H9 (cell line): ENCODE data around the gene CPA2. TPM values are rescaled to one million over a fixed set of nuclear protein-coding genes. Genes with fewer than 3 reads are reported as not detected.

Experiments used
- DNase-seq: peaks from one replicate; pipeline ENCODE4 v3.0.0-alpha.2; 2017
- H2AFZ ChIP-seq: one replicate; pipeline ENCODE4 v1.6.1; 2013; ENCODE audit warnings: mild to moderate bottlenecking, low read length, control low read depth, moderate library complexity
- H2AK5ac ChIP-seq: 2 replicates; pipeline ENCODE4 v1.6.1; 2013; ENCODE audit warnings: low read length, control low read depth, mixed read lengths; ENCODE audit not compliant: insufficient read length
- H2BK120ac ChIP-seq: one replicate; pipeline ENCODE4 v1.6.1; 2013; ENCODE audit warnings: low read depth, mild to moderate bottlenecking, low read length, control low read depth, inconsistent platforms; ENCODE audit not compliant: poor library complexity, severe bottlenecking
- H2BK12ac ChIP-seq: 2 replicates; pipeline ENCODE4 v1.6.1; 2013; ENCODE audit warnings: low read length, control low read depth, mixed read lengths, low read depth; ENCODE audit not compliant: insufficient read length
- H2BK15ac ChIP-seq: 2 replicates; pipeline ENCODE4 v1.6.1; 2013; ENCODE audit warnings: low read depth, low read length, control low read depth
- H2BK20ac ChIP-seq: one replicate; pipeline ENCODE4 v1.6.1; 2013; ENCODE audit warnings: low read depth, mild to moderate bottlenecking, low read length, control low read depth, inconsistent platforms; ENCODE audit not compliant: poor library complexity, severe bottlenecking
- H2BK5ac ChIP-seq: 2 replicates; pipeline ENCODE4 v1.6.1; 2013; ENCODE audit warnings: low read length, control low read depth, mixed read lengths; ENCODE audit not compliant: insufficient read length
- H3K14ac ChIP-seq: 2 replicates; pipeline ENCODE4 v1.6.1; 2013; ENCODE audit warnings: low read length, control low read depth; ENCODE audit not compliant: insufficient read depth
- H3K18ac ChIP-seq: 2 replicates; pipeline ENCODE4 v1.6.1; 2013; ENCODE audit warnings: low read depth, mild to moderate bottlenecking, mixed read lengths, low read length, control low read depth; ENCODE audit not compliant: insufficient read length
- H3K23ac ChIP-seq: 2 replicates; pipeline ENCODE4 v1.6.1; 2013; ENCODE audit warnings: low read length, control low read depth, mixed read lengths, low read depth; ENCODE audit not compliant: insufficient read length
- H3K23me2 ChIP-seq: 2 replicates; pipeline ENCODE4 v1.6.1; 2013; ENCODE audit warnings: low read depth, mild to moderate bottlenecking, mixed read lengths, low read length, control low read depth; ENCODE audit not compliant: insufficient read length, poor library complexity, severe bottlenecking
- H3K27ac ChIP-seq: 2 replicates; pipeline ENCODE4 v1.5.1; 2013; ENCODE audit warnings: low read length, control low read depth, mixed read lengths, low read depth; ENCODE audit not compliant: insufficient read length
- H3K27me3 ChIP-seq: 2 replicates; pipeline ENCODE4 v1.6.1; 2013; ENCODE audit warnings: low read length, control low read depth, inconsistent platforms; ENCODE audit not compliant: insufficient read depth
- H3K4ac ChIP-seq: 2 replicates; pipeline ENCODE4 v1.6.1; 2013; ENCODE audit warnings: low read depth, mild to moderate bottlenecking, control low read depth, inconsistent platforms, low read length, moderate library complexity
- H3K4me1 ChIP-seq: 2 replicates; pipeline ENCODE4 v1.6.1; 2013; ENCODE audit warnings: low read length, control low read depth, inconsistent platforms; ENCODE audit not compliant: insufficient read depth
- H3K4me2 ChIP-seq: 2 replicates; pipeline ENCODE4 v1.6.1; 2013; ENCODE audit warnings: low read length, control low read depth, mixed read lengths; ENCODE audit not compliant: insufficient read length, insufficient read depth
- H3K56ac ChIP-seq: 2 replicates; pipeline ENCODE4 v1.6.1; 2013; ENCODE audit warnings: low read depth, mild to moderate bottlenecking, mixed read lengths, low read length, control low read depth; ENCODE audit not compliant: insufficient read length
- H3K79me1 ChIP-seq: 2 replicates; pipeline ENCODE4 v1.6.1; 2013; ENCODE audit warnings: low read depth, mild to moderate bottlenecking, moderate library complexity, low read length, control low read depth, inconsistent platforms; ENCODE audit not compliant: insufficient read depth, poor library complexity, severe bottlenecking
- H3K79me2 ChIP-seq: 2 replicates; pipeline ENCODE4 v1.6.1; 2013; ENCODE audit warnings: low read length, control low read depth, inconsistent platforms; ENCODE audit not compliant: insufficient read depth
- H3K9ac ChIP-seq: 2 replicates; pipeline ENCODE4 v1.6.1; 2013; ENCODE audit warnings: low read length, control low read depth, mixed read lengths; ENCODE audit not compliant: insufficient read length; ENCODE audit errors: extremely low read depth
- H3K9me3 ChIP-seq: one replicate; pipeline ENCODE4 v1.6.1; 2013; ENCODE audit warnings: low read depth, low read length, inconsistent platforms; ENCODE audit not compliant: control insufficient read depth
- H3T11ph ChIP-seq: one replicate; pipeline ENCODE4 v1.6.1; 2013; ENCODE audit warnings: mild to moderate bottlenecking, low read length, control low read depth, inconsistent platforms
- H4K20me1 ChIP-seq: one replicate; pipeline ENCODE4 v1.6.1; 2013; ENCODE audit not compliant: control insufficient read depth, insufficient read length, insufficient read depth
- H4K5ac ChIP-seq: 2 replicates; pipeline ENCODE4 v1.6.1; 2013; ENCODE audit warnings: low read depth, mild to moderate bottlenecking, mixed read lengths, low read length, control low read depth; ENCODE audit not compliant: insufficient read length
- H4K8ac ChIP-seq: replicated peaks from 2 replicates; pipeline ENCODE4 v1.6.1; 2013; ENCODE audit warnings: low read length, control low read depth, mixed read lengths, low read depth; ENCODE audit not compliant: insufficient read length
- H4K91ac ChIP-seq: 2 replicates; pipeline ENCODE4 v1.6.1; 2013; ENCODE audit warnings: low read depth, mild to moderate bottlenecking, moderate library complexity, mixed read lengths, low read length, control low read depth; ENCODE audit not compliant: insufficient read length
- H3K27ac Mint-ChIP-seq, 3 experiments: 2 replicates in 2 of 3; 3 replicates in 1 of 3; pipeline ENCODE4 v1.8.0; 2020 to 2021; ENCODE audit warnings: mixed read lengths in 3 of 3, mild to moderate bottlenecking in 1 of 3, moderate library complexity in 1 of 3
- H3K27me3 Mint-ChIP-seq: 2 replicates; pipeline ENCODE4 v1.8.0; 2021; ENCODE audit warnings: low read depth, mild to moderate bottlenecking, moderate library complexity, mixed read lengths
- H3K36me3 Mint-ChIP-seq, 3 experiments: 2 replicates in 2 of 3; 3 replicates in 1 of 3; pipeline ENCODE4 v1.8.0; 2020 to 2021; ENCODE audit warnings: low read depth in 3 of 3, mixed read lengths in 3 of 3; ENCODE audit not compliant: insufficient read depth in 1 of 3
- H3K4me1 Mint-ChIP-seq, 2 experiments: 2 replicates each; pipeline ENCODE4 v1.8.0; 2020; ENCODE audit warnings: mixed read lengths in 2 of 2
- H3K4me3 Mint-ChIP-seq, 2 experiments: 2 replicates in 1 of 2; 3 replicates in 1 of 2; pipeline ENCODE4 v1.8.0; 2020 to 2021; ENCODE audit warnings: mild to moderate bottlenecking in 2 of 2, mixed read lengths in 2 of 2, moderate library complexity in 1 of 2
- H3K9me3 Mint-ChIP-seq, 2 experiments: 2 replicates in 1 of 2; 3 replicates in 1 of 2; pipeline ENCODE4 v1.8.0; 2020; ENCODE audit warnings: mild to moderate bottlenecking in 2 of 2, mixed read lengths in 2 of 2, moderate library complexity in 1 of 2
- WGBS: extraction: QIAGEN DNeasy Blood & Tissue Kit; methylation state at CpG from one replicate; pipeline ENCODE4 v1.1.7; 2013; ENCODE audit warnings: missing lambda C conversion rate, low lambda C conversion rate, mixed read lengths; ENCODE audit not compliant: insufficient read length; ENCODE audit errors: extremely low coverage; 5-methylcytosine and 5-hydroxymethylcytosine counted together
- total RNA-seq: library from RNA; stranded (reverse); gene quantifications from 2 replicates; pipeline ENCODE4 v1.2.1, GENCODE V29; 2021
- TF ChIP-seq, protein P1 (sequence below): fragments of 200-600 bp; sonication (generic); conservative IDR thresholded peaks from 3 replicates; pipeline ENCODE4 v1.8.0; 2021; ENCODE audit warnings: antibody characterized with exemption, mild to moderate bottlenecking

CPA2 gene
- total RNA-seq, 1 experiment from 2014 or later, result not detected

GRCh38 chr7:130268463-130269317 is 2.0 kb downstream of the CPA2 start:
- peaks cover 46 to 50% of the 10 kb centered on the region in 2 experiments for H3K4me1 Mint-ChIP-seq

More at GRCh38 chr7:130268463-130269317, 2.0 kb downstream of the CPA2 start:
- Histone ChIP-seq H4K20me1 (no peaks in the 10 kb centered on the region), H3T11ph (no peak overlapping the region), H3K23me2 (no peaks in the 10 kb centered on the region), H3K23ac (no peak overlapping the region), H2BK120ac (no peak overlapping the region), H2AFZ (no peak overlapping the region), H3K27me3 (no peaks in the 10 kb centered on the region), H2BK20ac (no peak overlapping the region), H3K27ac (no peak overlapping the region), H2AK5ac (no peak overlapping the region), H3K18ac (no peak overlapping the region), H2BK5ac (no peak overlapping the region), H3K14ac (no peak overlapping the region), H3K9me3 (no peaks in the 10 kb centered on the region), H3K4me2 (no peak overlapping the region), H3K79me1 (no peaks in the 10 kb centered on the region), H2BK12ac (no peak overlapping the region), H3K4me1 (peaks cover 10% of the 10 kb centered on the region; the same call in 1 of the 2 replicates), H3K56ac (no peak overlapping the region), H3K4ac (no peak overlapping the region), H4K8ac (no peak overlapping the region), H4K5ac (no peak overlapping the region), H2BK15ac (no peak overlapping the region), H3K9ac (no peak overlapping the region), H3K79me2 (no peaks in the 10 kb centered on the region), H4K91ac (no peak overlapping the region)
- H3K4me3 Mint-ChIP-seq, result no peak overlapping the region
- DNase-seq, result no peak
- peaks cover 5% of the 10 kb centered on the region; the same call in 1 of the 2 replicates for H3K27me3 Mint-ChIP-seq
- no CpG with 5 or more reads among the region's 6 CpGs for WGBS
- TF ChIP-seq, protein P1, sequence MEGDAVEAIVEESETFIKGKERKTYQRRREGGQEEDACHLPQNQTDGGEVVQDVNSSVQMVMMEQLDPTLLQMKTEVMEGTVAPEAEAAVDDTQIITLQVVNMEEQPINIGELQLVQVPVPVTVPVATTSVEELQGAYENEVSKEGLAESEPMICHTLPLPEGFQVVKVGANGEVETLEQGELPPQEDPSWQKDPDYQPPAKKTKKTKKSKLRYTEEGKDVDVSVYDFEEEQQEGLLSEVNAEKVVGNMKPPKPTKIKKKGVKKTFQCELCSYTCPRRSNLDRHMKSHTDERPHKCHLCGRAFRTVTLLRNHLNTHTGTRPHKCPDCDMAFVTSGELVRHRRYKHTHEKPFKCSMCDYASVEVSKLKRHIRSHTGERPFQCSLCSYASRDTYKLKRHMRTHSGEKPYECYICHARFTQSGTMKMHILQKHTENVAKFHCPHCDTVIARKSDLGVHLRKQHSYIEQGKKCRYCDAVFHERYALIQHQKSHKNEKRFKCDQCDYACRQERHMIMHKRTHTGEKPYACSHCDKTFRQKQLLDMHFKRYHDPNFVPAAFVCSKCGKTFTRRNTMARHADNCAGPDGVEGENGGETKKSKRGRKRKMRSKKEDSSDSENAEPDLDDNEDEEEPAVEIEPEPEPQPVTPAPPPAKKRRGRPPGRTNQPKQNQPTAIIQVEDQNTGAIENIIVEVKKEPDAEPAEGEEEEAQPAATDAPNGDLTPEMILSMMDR, result no peak
- H3K9me3 Mint-ChIP-seq, result no peaks in the 10 kb centered on the region; a peak in 2 of 5 replicates
- H3K36me3 Mint-ChIP-seq, result peaks cover 0 to 4% (median 4%) of the 10 kb centered on the region in 3 experiments; a peak in 2 of 7 replicates
- H3K27ac Mint-ChIP-seq, result no peak overlapping the region
